ENCODE measurements around the gene NAPSA.

DNA sequence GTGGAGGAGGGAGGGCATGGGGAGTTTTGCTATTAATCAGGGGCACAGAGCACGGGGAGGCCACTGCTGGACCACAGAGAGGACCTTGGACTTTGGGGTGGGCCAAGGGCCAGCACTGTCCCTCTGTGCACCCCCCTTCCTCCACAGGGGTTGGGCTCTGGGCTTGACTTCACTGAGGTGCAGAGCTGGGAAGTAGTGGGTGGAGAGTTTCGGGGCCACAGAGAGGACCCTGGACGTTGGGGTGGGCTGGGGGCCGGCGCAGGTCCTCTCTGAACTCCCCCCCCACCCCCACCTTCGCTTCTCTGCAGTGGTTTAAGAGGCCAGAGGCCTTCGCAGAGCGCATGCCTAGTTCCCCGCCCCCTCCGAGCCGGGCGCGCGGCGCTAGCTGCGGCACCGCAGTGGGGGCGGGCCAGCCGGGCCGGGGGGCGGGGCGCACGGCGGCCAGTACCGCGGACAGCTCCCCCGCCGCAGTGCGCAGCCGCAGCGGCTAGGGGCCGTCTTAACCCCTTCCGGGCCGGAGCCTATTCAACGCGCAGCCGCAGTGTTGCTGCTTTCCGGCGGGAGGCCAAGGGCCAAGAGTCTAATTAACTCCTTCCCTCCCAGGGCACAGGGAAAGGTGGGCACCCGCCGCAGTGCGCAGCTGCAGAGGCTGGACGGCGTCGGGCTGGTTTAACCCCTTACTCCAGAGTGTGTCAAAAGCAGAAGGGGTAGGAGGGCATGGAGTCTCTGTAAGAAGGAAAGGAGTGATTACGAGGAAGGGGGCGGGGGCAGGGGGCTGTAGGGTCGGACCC lies 39.9 kb downstream of the NAPSA start:
- TF ChIP-seq, protein P1, sequence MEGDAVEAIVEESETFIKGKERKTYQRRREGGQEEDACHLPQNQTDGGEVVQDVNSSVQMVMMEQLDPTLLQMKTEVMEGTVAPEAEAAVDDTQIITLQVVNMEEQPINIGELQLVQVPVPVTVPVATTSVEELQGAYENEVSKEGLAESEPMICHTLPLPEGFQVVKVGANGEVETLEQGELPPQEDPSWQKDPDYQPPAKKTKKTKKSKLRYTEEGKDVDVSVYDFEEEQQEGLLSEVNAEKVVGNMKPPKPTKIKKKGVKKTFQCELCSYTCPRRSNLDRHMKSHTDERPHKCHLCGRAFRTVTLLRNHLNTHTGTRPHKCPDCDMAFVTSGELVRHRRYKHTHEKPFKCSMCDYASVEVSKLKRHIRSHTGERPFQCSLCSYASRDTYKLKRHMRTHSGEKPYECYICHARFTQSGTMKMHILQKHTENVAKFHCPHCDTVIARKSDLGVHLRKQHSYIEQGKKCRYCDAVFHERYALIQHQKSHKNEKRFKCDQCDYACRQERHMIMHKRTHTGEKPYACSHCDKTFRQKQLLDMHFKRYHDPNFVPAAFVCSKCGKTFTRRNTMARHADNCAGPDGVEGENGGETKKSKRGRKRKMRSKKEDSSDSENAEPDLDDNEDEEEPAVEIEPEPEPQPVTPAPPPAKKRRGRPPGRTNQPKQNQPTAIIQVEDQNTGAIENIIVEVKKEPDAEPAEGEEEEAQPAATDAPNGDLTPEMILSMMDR (IDR thresholded peaks at IDR 0.05), result no peak
- no peak for TF ChIP-seq FOXJ3 (CRISPR knock-in tag; IDR thresholded peaks at IDR 0.05)
- TF ChIP-seq NFIC (IDR thresholded peaks at IDR 0.05; ENCODE audit: borderline replicate concordance), result no peak
- TF ChIP-seq, protein P2, sequence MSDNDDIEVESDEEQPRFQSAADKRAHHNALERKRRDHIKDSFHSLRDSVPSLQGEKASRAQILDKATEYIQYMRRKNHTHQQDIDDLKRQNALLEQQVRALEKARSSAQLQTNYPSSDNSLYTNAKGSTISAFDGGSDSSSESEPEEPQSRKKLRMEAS (IDR thresholded peaks at IDR 0.05; ENCODE audit: low read depth), result no peak
- TF ChIP-seq CHD2 (IDR thresholded peaks at IDR 0.05; ENCODE audit: low read length, partially characterized antibody), result peak; percentile 35
- no peak for TF ChIP-seq RXRA (IDR thresholded peaks at IDR 0.05; ENCODE audit: borderline replicate concordance, low read depth)
- no peak for TF ChIP-seq RCOR1 (IDR thresholded peaks at IDR 0.05; ENCODE audit: low read length)
- TF ChIP-seq, protein P3, sequence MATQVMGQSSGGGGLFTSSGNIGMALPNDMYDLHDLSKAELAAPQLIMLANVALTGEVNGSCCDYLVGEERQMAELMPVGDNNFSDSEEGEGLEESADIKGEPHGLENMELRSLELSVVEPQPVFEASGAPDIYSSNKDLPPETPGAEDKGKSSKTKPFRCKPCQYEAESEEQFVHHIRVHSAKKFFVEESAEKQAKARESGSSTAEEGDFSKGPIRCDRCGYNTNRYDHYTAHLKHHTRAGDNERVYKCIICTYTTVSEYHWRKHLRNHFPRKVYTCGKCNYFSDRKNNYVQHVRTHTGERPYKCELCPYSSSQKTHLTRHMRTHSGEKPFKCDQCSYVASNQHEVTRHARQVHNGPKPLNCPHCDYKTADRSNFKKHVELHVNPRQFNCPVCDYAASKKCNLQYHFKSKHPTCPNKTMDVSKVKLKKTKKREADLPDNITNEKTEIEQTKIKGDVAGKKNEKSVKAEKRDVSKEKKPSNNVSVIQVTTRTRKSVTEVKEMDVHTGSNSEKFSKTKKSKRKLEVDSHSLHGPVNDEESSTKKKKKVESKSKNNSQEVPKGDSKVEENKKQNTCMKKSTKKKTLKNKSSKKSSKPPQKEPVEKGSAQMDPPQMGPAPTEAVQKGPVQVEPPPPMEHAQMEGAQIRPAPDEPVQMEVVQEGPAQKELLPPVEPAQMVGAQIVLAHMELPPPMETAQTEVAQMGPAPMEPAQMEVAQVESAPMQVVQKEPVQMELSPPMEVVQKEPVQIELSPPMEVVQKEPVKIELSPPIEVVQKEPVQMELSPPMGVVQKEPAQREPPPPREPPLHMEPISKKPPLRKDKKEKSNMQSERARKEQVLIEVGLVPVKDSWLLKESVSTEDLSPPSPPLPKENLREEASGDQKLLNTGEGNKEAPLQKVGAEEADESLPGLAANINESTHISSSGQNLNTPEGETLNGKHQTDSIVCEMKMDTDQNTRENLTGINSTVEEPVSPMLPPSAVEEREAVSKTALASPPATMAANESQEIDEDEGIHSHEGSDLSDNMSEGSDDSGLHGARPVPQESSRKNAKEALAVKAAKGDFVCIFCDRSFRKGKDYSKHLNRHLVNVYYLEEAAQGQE (IDR thresholded peaks at IDR 0.05; ENCODE audit: low read depth, low read length), result peak; percentile 99
- no peak for TF ChIP-seq GABPA (IDR thresholded peaks at IDR 0.05; ENCODE audit: low read depth)
- no peak for TF ChIP-seq POLR2AphosphoS5 (IDR thresholded peaks at IDR 0.05; ENCODE audit: low read depth, low read length)
- 0 out of 2 replicates have a peak, but pooled peaks have one; percentile 3 for TF ChIP-seq MXI1 (IDR thresholded peaks at IDR 0.05; ENCODE audit: low read depth, low read length)
- no peak for TF ChIP-seq SMC3 (IDR thresholded peaks at IDR 0.05; ENCODE audit: low read depth, low read length)
- TF ChIP-seq, protein P4, sequence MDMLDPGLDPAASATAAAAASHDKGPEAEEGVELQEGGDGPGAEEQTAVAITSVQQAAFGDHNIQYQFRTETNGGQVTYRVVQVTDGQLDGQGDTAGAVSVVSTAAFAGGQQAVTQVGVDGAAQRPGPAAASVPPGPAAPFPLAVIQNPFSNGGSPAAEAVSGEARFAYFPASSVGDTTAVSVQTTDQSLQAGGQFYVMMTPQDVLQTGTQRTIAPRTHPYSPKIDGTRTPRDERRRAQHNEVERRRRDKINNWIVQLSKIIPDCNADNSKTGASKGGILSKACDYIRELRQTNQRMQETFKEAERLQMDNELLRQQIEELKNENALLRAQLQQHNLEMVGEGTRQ (IDR thresholded peaks at IDR 0.05; ENCODE audit: borderline replicate concordance, low read depth, low read length), result no peak
